ENCODE results near the gene NXPH1. TPM values are rescaled to one million over a fixed set of nuclear protein-coding genes. Genes with fewer than 3 reads are reported as not detected.

NXPH1 gene
- total RNA-seq, 1 donor from 2014 or later: not detected

- no peaks in the 10 kb centered on the region for H3K36me3 ChIP-seq (ENCODE audit: control insufficient read depth in 3 of 3, insufficient read depth in 3 of 3, low read length in 3 of 3)
- H3K4me3 ChIP-seq (ENCODE audit: low read length in 3 of 3): no peak overlapping the region
- H3K9me3 ChIP-seq (ENCODE audit: control insufficient read depth in 3 of 3, low read length in 3 of 3): no peaks in the 10 kb centered on the region
- H3K4me1 ChIP-seq (ENCODE audit: control insufficient read depth in 3 of 3, insufficient read depth in 3 of 3, low read length in 3 of 3): no peaks in the 10 kb centered on the region
- H3K27ac ChIP-seq (ENCODE audit: low read depth, low read length): no peak overlapping the region
- H3K27me3 ChIP-seq (ENCODE audit: control insufficient read depth in 3 of 3, insufficient read depth in 3 of 3, low read length in 3 of 3): no peaks in the 10 kb centered on the region
- no peak overlapping the region for H3K9ac ChIP-seq (ENCODE audit: low read depth in 1 of 3, low read length in 3 of 3)
These were observed 347.8 kb downstream of the NXPH1 start for GRCh38 chr7:8781166-8781565.

GRCh38 chr7:8783229-8783628 is 349.8 kb downstream of the NXPH1 start:
- no peaks in the 10 kb centered on the region for H3K4me1 ChIP-seq (ENCODE audit: control insufficient read depth in 3 of 3, insufficient read depth in 3 of 3, low read length in 3 of 3)
- H3K9me3 ChIP-seq (ENCODE audit: control insufficient read depth in 3 of 3, low read length in 3 of 3): no peaks in the 10 kb centered on the region
- H3K36me3 ChIP-seq (ENCODE audit: control insufficient read depth in 3 of 3, insufficient read depth in 3 of 3, low read length in 3 of 3): no peaks in the 10 kb centered on the region
- no peak overlapping the region for H3K27ac ChIP-seq (ENCODE audit: low read depth, low read length)
- H3K9ac ChIP-seq (ENCODE audit: low read depth in 1 of 3, low read length in 3 of 3): no peak overlapping the region
- no peak overlapping the region for H3K4me3 ChIP-seq (ENCODE audit: low read length in 3 of 3)
- H3K27me3 ChIP-seq (ENCODE audit: control insufficient read depth in 3 of 3, insufficient read depth in 3 of 3, low read length in 3 of 3): no peaks in the 10 kb centered on the region

GRCh38 chr7:8785081-8785480 is 351.7 kb downstream of the NXPH1 start:
- Histone ChIP-seq H3K27ac (ENCODE audit: low read depth, low read length) (no peak overlapping the region), H3K9me3 (ENCODE audit: control insufficient read depth in 3 of 3, low read length in 3 of 3) (no peaks in the 10 kb centered on the region), H3K36me3 (ENCODE audit: control insufficient read depth in 3 of 3, insufficient read depth in 3 of 3, low read length in 3 of 3) (no peaks in the 10 kb centered on the region)

GRCh38 chr7:8800986-8801385 is 367.6 kb downstream of the NXPH1 start:
- H3K36me3 ChIP-seq (ENCODE audit: control insufficient read depth in 3 of 3, insufficient read depth in 3 of 3, low read length in 3 of 3): no peaks in the 10 kb centered on the region
- H3K9ac ChIP-seq (ENCODE audit: low read depth in 1 of 3, low read length in 3 of 3): no peak overlapping the region
- H3K4me1 ChIP-seq (ENCODE audit: control insufficient read depth in 3 of 3, insufficient read depth in 3 of 3, low read length in 3 of 3): no peaks in the 10 kb centered on the region
- H3K4me3 ChIP-seq (ENCODE audit: low read length in 3 of 3): no peak overlapping the region
- H3K27me3 ChIP-seq (ENCODE audit: control insufficient read depth in 3 of 3, insufficient read depth in 3 of 3, low read length in 3 of 3): no peaks in the 10 kb centered on the region
- peaks cover 0 to 2% (median 0%) of the 10 kb centered on the region in 3 donors for H3K9me3 ChIP-seq (ENCODE audit: control insufficient read depth in 3 of 3, low read length in 3 of 3)
- H3K27ac ChIP-seq (ENCODE audit: low read depth, low read length): no peak overlapping the region

More at GRCh38 chr7:8785081-8785480, 351.7 kb downstream of the NXPH1 start:
- Histone ChIP-seq H3K27me3 (ENCODE audit: control insufficient read depth in 3 of 3, insufficient read depth in 3 of 3, low read length in 3 of 3) (no peaks in the 10 kb centered on the region), H3K9ac (ENCODE audit: low read depth in 1 of 3, low read length in 3 of 3) (no peak overlapping the region), H3K4me1 (ENCODE audit: control insufficient read depth in 3 of 3, insufficient read depth in 3 of 3, low read length in 3 of 3) (no peaks in the 10 kb centered on the region), H3K4me3 (ENCODE audit: low read length in 3 of 3) (no peak overlapping the region)

Other genes with a start within 250 kb of the NXPH1 start
- 8.9 TPM for gene ICA1, start 171.4 kb upstream of the NXPH1 start, total RNA-seq